Heart right ventricle (tissue), 16 donors: ENCODE data around the gene RFX2. TPM values are rescaled to one million over a fixed set of nuclear protein-coding genes. Genes with fewer than 3 reads are reported as not detected.

ENCODE experiments used
- ATAC-seq, 8 donors: fragments of 200-7000 bp; cut with Tn5 transposase; one replicate each; pipeline ENCODE4 v1.9.1; 2020; ENCODE audit warnings: mild to moderate bottlenecking in 8 of 8, moderate library complexity in 8 of 8, moderate number of reproducible peaks in 1 of 8
- DNase-seq, 2 donors: peaks; one replicate each; pipeline ENCODE4 v3.0.0-alpha.2; 2020
- H3K27ac ChIP-seq, 10 donors: fragments of 200-600 bp; sonication (generic) in 2 of 10; one replicate each; pipeline versions ENCODE4 v1.5.0 to v1.8.0; 2020 to 2022; ENCODE audit warnings: mild to moderate bottlenecking in 3 of 10
- H3K27me3 ChIP-seq, 7 donors: fragments of 200-600 bp; one replicate each; pipeline ENCODE4 v1.8.0; 2021 to 2022; ENCODE audit warnings: mild to moderate bottlenecking in 2 of 7
- H3K36me3 ChIP-seq, 9 donors: fragments of 200-600 bp; sonication (generic) in 1 of 9; one replicate each; pipeline versions ENCODE4 v1.5.0 to v1.8.0; 2020 to 2022; ENCODE audit warnings: mild to moderate bottlenecking in 2 of 9
- H3K4me1 ChIP-seq, 9 donors: fragments of 200-600 bp; sonication (generic) in 1 of 9; one replicate each; pipeline versions ENCODE4 v1.5.0 to v1.8.0; 2020 to 2022; ENCODE audit warnings: mild to moderate bottlenecking in 4 of 9
- H3K4me3 ChIP-seq, 10 donors: fragments of 200-600 bp; sonication (generic) in 2 of 10; one replicate each; pipeline versions ENCODE4 v1.5.0 to v1.8.0; 2020 to 2022; ENCODE audit warnings: mild to moderate bottlenecking in 7 of 10, moderate library complexity in 2 of 10
- H3K9me3 ChIP-seq, 11 donors: fragments of 200-600 bp in 10 of 11; sonication (generic) in 2 of 11; one replicate each; pipeline versions ENCODE4 v1.5.0 to v1.8.0; 2013 to 2022; ENCODE audit warnings: mild to moderate bottlenecking in 2 of 11, control low read depth in 1 of 11, moderate library complexity in 1 of 11
- CTCF ChIP-seq, 9 donors: fragments of 200-600 bp; sonication (generic) in 2 of 9; IDR thresholded peaks; one replicate each; pipeline versions ENCODE4 v1.5.0 to v1.8.0; 2021 to 2022; ENCODE audit warnings: antibody characterized with exemption in 9 of 9, mild to moderate bottlenecking in 5 of 9, moderate library complexity in 1 of 9
- WGBS, 2 donors: extraction: QIAGEN DNeasy Blood & Tissue Kit; methylation state at CpG; one replicate each; pipeline ENCODE4 v1.1.7; 2013; ENCODE audit warnings: inconsistent platforms in 1 of 2; 5-methylcytosine and 5-hydroxymethylcytosine counted together
- intact Hi-C, 10 donors: fragments of 100-400 bp; cut with DNase I; formaldehyde crosslinking; loops; one replicate each; pipeline versions ENCODE4 v1.11.1 to v1.14.2; 2022
- polyA plus RNA-seq, 2 donors: library from polyadenylated mRNA; stranded (reverse); fragments of 200-250 nt; gene quantifications; one replicate each; pipeline ENCODE4 v1.2.3, GENCODE V29; 2013
- total RNA-seq, 10 donors: library from RNA; stranded (reverse); fragmentation: NEBNext Ultra II Directional in 3 of 10; extraction: Animal tissue kit (Norgen Biotek cat#: 25700) in 3 of 10; gene quantifications; one replicate each; pipeline versions ENCODE4 v1.2.1 to v1.2.4, GENCODE V29; 2021 to 2023
- donor health status: Arrhythmogenic right ventricular cardiomyopathy.
- donor health status: ischemic (EF 13 %, LVEDD 7.1; RV severe dilation, severe dysfunction).
- donor health status: healthy with polysubstance abuse.
- donor health status: DM: no; HTN: yes; CAD: no.
- donor health status: DM: no; HTN: no; CAD: no.
- donor health status: ischemic (EF 25% LVEDD 6.9; RV normal size, moderate dysfunction).
- donor health status: ischemic (EF 25% LVEDD 5.7; RV mildly dilated, moderate dysfunction).
- donor health status: healthy.
- donor health status: DM: yes; HTN: yes; CAD: no.
- donor health status: Ischemic cardiomyopathy.
- donor health status: ischemic (EF 35%, LVEDD 5.7; RV mildly dilated, moderate dysfunction).
- donor health status: nonischemic (EF 11% LVEDD 7.7; RV severe dilation, severe dysfunction).
- donor health status: DM: yes; HTN: yes; CAD: no.
- donor health status: PGD.
- donor health status: ischemic (EF 29% LVEDD 5.4; RV normal size, mild dysfunction).
- donor health status: nonischemic (EF 23%, LVEDD 6.1; RV moderate dilation, normal function).

The RFX2 gene
- total and polyA plus RNA-seq, 12 donors, result 4.2 to 17.4 (median 5.2) TPM

- no peaks in the 10 kb centered on the region for H3K9me3 ChIP-seq
- intact Hi-C loops, result loop anchor here in 4 of 10 donors (5.0 kb wide), 3 partner anchors 36 to 46 kb away; no protein-coding TSS in a partner anchor
- ATAC-seq (no peak), DNase-seq (no peak)
- no peak for TF ChIP-seq CTCF (IDR thresholded peaks at IDR 0.05)
- H3K27ac ChIP-seq, result peak overlapping the region in 9 of 10 donors; percentile 31 to 91 (median 73)
- peaks cover 35 to 97% (median 78%) of the 10 kb centered on the region in 9 donors for H3K4me1 ChIP-seq
- 76 to 81% methylated on average over 16 of the region's 16 CpGs for WGBS, 2 donors
- H3K36me3 ChIP-seq, result no peaks in the 10 kb centered on the region
- no peak overlapping the region for H3K4me3 ChIP-seq
- no peaks in the 10 kb centered on the region for H3K27me3 ChIP-seq
Observed at GRCh38 chr19:6061376-6062130, 48.7 kb downstream of the RFX2 start.

- Histone ChIP-seq H3K4me1 (peaks cover 32 to 97% (median 78%) of the 10 kb centered on the region in 9 donors), H3K4me3 (no peak overlapping the region), H3K36me3 (no peaks in the 10 kb centered on the region), H3K27me3 (no peaks in the 10 kb centered on the region), H3K27ac (peak overlapping the region in 7 of 10 donors; percentile 29 to 92 (median 76)), H3K9me3 (no peaks in the 10 kb centered on the region)
- TF ChIP-seq CTCF (IDR thresholded peaks at IDR 0.05), result no peak
- 76 to 84% methylated on average over 21 of the region's 21 CpGs for WGBS, 2 donors
- intact Hi-C loops, result loop anchor here in 4 of 10 donors (5.0 kb wide), 3 partner anchors 37 to 47 kb away; no protein-coding TSS in a partner anchor
- DNase-seq (no peak), ATAC-seq (no peak)
Observed at GRCh38 chr19:6060600-6061375, 49.5 kb downstream of the RFX2 start.

- Histone ChIP-seq H3K27me3 (no peaks in the 10 kb centered on the region), H3K9me3 (no peaks in the 10 kb centered on the region), H3K4me1 (peaks cover 32 to 94% (median 72%) of the 10 kb centered on the region in 9 donors), H3K36me3 (no peaks in the 10 kb centered on the region), H3K27ac (peak overlapping the region in 5 of 10 donors; percentile 57 to 92 (median 88)), H3K4me3 (no peak overlapping the region)
- no peak for DNase-seq
- no peak for TF ChIP-seq CTCF (IDR thresholded peaks at IDR 0.05)
- ATAC-seq, result no peak
- 89 to 91% methylated on average over 4 of the region's 4 CpGs for WGBS, 2 donors
- intact Hi-C loops, result loop anchor here in 7 of 10 donors (5.0 kb wide), 4 partner anchors 37 to 52 kb away; partner anchors contain the start of gene RFX2 (in 1 of the 7)
Observed at GRCh38 chr19:6059988-6060599, 50.2 kb downstream of the RFX2 start.
